MCF 10A (cell line): ENCODE data around the gene SIAE. TPM values are rescaled to one million over a fixed set of nuclear protein-coding genes. Genes with fewer than 3 reads are reported as not detected.

ENCODE experiments used
- BruUV-seq: library from RNA; stranded (reverse); fragments of 400-500 nt; replicated peaks from 2 replicates; lab custom pipeline; 2021; lab: Mats Ljungman, UMichigan
- CTCF ChIA-PET: fragments of 300-600 bp; sonication (Branson Sonifier 250); formaldehyde crosslinking; extraction: SDS; loops from one replicate; lab custom pipeline; 2021; ENCODE audit warnings: antibody characterized with exemption, inconsistent platforms; lab: Yijun Ruan, JAX
- POLR2A ChIA-PET: fragments of 300-600, 350-650 bp; sonication (Branson Sonifier 250); formaldehyde crosslinking; extraction: SDS; loops from one replicate; lab custom pipeline; 2020; ENCODE audit warnings: antibody characterized with exemption, inconsistent platforms; lab: Yijun Ruan, JAX
- DNase-seq: peaks from one replicate; pipeline ENCODE4 v3.0.0-alpha.2; 2018; ENCODE audit not compliant: unreplicated experiment
- H3K27ac Mint-ChIP-seq: one replicate; pipeline ENCODE4 v1.8.0; 2022; ENCODE audit warnings: mild to moderate bottlenecking, low read depth, mixed read lengths; ENCODE audit not compliant: unreplicated experiment
- H3K27me3 Mint-ChIP-seq: one replicate; pipeline ENCODE4 v1.8.0; 2022; ENCODE audit warnings: mixed read lengths; ENCODE audit not compliant: insufficient read depth, unreplicated experiment
- H3K36me3 Mint-ChIP-seq: one replicate; pipeline ENCODE4 v1.8.0; 2022; ENCODE audit warnings: mild to moderate bottlenecking, moderate library complexity, mixed read lengths; ENCODE audit not compliant: insufficient read depth, unreplicated experiment
- H3K4me1 Mint-ChIP-seq: one replicate; pipeline ENCODE4 v1.8.0; 2022; ENCODE audit warnings: mixed read lengths; ENCODE audit not compliant: insufficient read depth, unreplicated experiment
- H3K4me3 Mint-ChIP-seq: one replicate; pipeline ENCODE4 v1.8.0; 2022; ENCODE audit warnings: mild to moderate bottlenecking, moderate library complexity, mixed read lengths; ENCODE audit not compliant: unreplicated experiment
- H3K9me3 Mint-ChIP-seq: one replicate; pipeline ENCODE4 v1.8.0; 2022; ENCODE audit warnings: mixed read lengths; ENCODE audit not compliant: unreplicated experiment
- intact Hi-C: fragments of 100-400 bp; cut with micrococcal nuclease; formaldehyde crosslinking; loops from 2 replicates; pipeline ENCODE4 v1.14.1; 2022
- total RNA-seq: library from RNA; stranded (reverse); gene quantifications from 2 replicates; pipeline ENCODE4 v1.2.3, GENCODE V29; 2022
- TF ChIP-seq, protein P1 (sequence below): fragments of 200-600 bp; IDR thresholded peaks from one replicate; pipeline ENCODE4 v1.8.0; 2022; ENCODE audit warnings: antibody characterized with exemption, mild to moderate bottlenecking; ENCODE audit not compliant: unreplicated experiment

The SIAE gene
- total RNA-seq, 1 experiment from 2014 or later: 21.7 TPM

DNA sequence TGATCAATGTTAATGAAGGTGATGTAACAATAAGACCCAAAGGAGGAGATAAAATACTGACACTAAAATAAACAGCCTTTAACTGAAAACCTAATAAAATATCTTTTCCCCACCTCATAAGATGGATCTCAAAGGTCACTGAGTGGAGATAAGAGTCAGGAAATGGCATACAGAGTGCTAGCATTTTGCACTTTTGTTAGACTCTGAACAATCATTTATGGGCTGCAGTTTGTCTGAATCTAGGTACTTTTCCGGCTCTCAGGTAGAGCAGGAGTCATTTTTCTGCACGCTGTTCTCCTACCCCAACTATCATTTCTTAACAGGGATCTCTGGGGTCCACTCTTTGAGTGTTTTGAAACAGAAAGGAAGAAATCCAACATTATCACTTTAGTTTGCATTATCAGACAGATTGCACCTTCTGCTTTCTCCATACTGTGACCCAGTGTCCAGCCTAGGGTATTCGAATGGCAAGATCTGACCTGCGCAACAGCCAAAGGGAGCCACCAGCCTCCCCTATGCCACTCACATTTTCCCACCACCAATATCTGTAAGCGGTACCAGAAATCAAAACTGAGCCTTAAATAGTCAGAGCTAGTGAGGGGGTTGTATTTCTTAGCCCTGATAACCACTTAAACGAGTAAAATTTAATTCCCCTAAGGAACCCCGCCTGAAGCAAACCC lies 863 bp downstream of the SIAE start:
- no peaks in the 10 kb centered on the region for H3K27me3 Mint-ChIP-seq
- H3K27ac Mint-ChIP-seq: no peak overlapping the region
- TF ChIP-seq, protein P1, sequence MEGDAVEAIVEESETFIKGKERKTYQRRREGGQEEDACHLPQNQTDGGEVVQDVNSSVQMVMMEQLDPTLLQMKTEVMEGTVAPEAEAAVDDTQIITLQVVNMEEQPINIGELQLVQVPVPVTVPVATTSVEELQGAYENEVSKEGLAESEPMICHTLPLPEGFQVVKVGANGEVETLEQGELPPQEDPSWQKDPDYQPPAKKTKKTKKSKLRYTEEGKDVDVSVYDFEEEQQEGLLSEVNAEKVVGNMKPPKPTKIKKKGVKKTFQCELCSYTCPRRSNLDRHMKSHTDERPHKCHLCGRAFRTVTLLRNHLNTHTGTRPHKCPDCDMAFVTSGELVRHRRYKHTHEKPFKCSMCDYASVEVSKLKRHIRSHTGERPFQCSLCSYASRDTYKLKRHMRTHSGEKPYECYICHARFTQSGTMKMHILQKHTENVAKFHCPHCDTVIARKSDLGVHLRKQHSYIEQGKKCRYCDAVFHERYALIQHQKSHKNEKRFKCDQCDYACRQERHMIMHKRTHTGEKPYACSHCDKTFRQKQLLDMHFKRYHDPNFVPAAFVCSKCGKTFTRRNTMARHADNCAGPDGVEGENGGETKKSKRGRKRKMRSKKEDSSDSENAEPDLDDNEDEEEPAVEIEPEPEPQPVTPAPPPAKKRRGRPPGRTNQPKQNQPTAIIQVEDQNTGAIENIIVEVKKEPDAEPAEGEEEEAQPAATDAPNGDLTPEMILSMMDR: no peak
- DNase-seq: peak; percentile 0
- intact Hi-C loops: loop anchor here (1.0 to 5.0 kb wide), 3 partner anchors 75 to 165 kb away; no protein-coding TSS in a partner anchor
- no TSS peak for BruUV-seq
- no peaks in the 10 kb centered on the region for H3K36me3 Mint-ChIP-seq
- H3K4me3 Mint-ChIP-seq: peak overlapping the region; percentile 88
- H3K9me3 Mint-ChIP-seq: no peaks in the 10 kb centered on the region
- peaks cover 12% of the 10 kb centered on the region for H3K4me1 Mint-ChIP-seq
- ChIA-PET POLR2A (interaction anchor here (0.6 to 1.6 kb wide), 10 partner anchors 13 to 161 kb away, joined by 3 to 13 read pairs (median 4); partner anchors contain the start of gene MSANTD2), CTCF (interaction anchor here (0.7 to 6.5 kb wide), 12 partner anchors 9 to 208 kb away, joined by 3 to 112 read pairs (median 6); partner anchors contain the start of gene ESAM)

DNA sequence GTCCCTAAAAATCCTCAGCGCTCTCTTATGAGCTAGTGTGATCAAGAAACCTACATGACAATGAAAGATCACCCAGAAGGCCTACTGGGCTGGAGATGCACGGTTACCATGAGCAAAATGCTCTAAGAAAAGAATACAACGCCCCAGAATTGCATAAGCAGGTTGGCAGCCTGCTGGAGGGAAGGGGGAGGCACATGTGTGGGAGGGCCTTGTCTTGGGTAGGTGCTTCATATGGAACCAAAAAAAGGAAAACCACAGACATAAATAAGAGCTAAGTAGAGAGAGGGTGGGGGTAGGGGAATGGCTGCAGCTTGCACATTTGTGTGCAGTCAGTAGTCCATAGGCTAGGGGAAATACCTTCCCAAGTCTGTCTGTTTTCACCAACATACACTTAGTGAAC lies 2.8 kb downstream of the SIAE start:
- Mint-ChIP-seq H3K27me3 (no peaks in the 10 kb centered on the region), H3K36me3 (no peaks in the 10 kb centered on the region), H3K9me3 (no peaks in the 10 kb centered on the region), H3K4me1 (peaks cover 5% of the 10 kb centered on the region), H3K4me3 (no peak overlapping the region), H3K27ac (peak overlapping the region; percentile 25)
- CTCF ChIA-PET: interaction anchor here (0.6 to 6.5 kb wide), 31 partner anchors 17 to 240 kb away, joined by 3 to 112 read pairs (median 6); partner anchors contain the start of genes ESAM and ROBO4
- POLR2A ChIA-PET: interaction anchor here (0.6 to 2.1 kb wide), 7 partner anchors 27 to 436 kb away, joined by 3 to 10 read pairs (median 4); partner anchors contain the start of gene MSANTD2
- intact Hi-C loops: loop anchor here (5.0 kb wide), 1 partner anchor 77 kb away; no protein-coding TSS in a partner anchor
- DNase-seq: peak; percentile 52
- TF ChIP-seq, protein P1: no peak
- no TSS peak for BruUV-seq

DNA sequence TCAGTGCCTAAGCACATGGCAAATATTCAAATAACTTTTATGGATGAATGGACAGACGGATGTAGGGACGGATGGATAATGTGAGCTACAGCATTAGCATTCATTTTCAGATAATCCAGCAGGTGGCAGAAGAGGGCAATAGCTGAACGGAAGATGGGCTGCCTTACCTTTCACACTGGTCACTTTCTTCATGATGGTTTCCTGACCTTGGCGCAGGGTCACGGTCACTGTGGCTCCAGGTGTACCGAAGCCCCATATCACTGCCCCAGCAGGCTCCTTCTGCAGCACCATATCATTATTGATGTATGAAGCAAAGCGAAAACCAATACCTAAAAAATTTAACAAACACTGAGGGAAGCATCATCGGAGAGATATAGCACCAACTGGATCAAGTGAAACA lies 4.3 kb downstream of the SIAE start:
- Mint-ChIP-seq H3K4me1 (peaks cover 5% of the 10 kb centered on the region), H3K27me3 (no peaks in the 10 kb centered on the region), H3K9me3 (no peaks in the 10 kb centered on the region), H3K36me3 (peaks cover 4% of the 10 kb centered on the region), H3K4me3 (no peak overlapping the region), H3K27ac (no peak overlapping the region)
- TF ChIP-seq, protein P1: peak; percentile 78
- BruUV-seq: no TSS peak
- DNase-seq: peak; percentile 58
- CTCF ChIA-PET: interaction anchor here (0.6 to 6.5 kb wide), 37 partner anchors 9 to 275 kb away, joined by 3 to 112 read pairs (median 6); partner anchors contain the start of genes ESAM, NRGN and VSIG2
- intact Hi-C loops: loop anchor here (1.0 kb wide), 3 partner anchors 94 to 168 kb away; no protein-coding TSS in a partner anchor
- POLR2A ChIA-PET: interaction anchor here (0.6 to 1.6 kb wide), 6 partner anchors 94 to 169 kb away, joined by 3 to 8 read pairs (median 4); no protein-coding TSS in a partner anchor

DNA sequence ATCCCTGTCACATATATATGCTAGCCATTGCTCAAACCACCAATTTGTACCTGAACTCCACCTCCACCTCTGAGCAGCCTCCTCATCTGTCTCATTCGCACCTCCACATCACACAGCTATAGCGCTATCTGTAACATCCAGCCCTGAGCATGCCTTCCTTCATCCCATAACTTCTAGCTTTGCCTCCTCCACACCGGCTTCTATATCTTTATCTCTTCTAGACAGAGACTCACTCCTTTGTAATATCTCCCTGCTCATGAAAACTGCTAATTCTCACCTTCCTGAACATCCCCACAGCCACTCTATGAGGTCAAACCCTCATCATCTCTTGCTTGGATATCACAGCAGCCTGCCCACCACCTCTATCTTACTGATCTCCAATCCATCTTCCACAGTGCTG lies 5.9 kb downstream of the SIAE start:
- intact Hi-C loops: no loop called here
- CTCF ChIA-PET: interaction anchor here (0.5 to 2.0 kb wide), 4 partner anchors 96 to 170 kb away, joined by 3 to 14 read pairs (median 6); no protein-coding TSS in a partner anchor
- TF ChIP-seq, protein P1: no peak

More for the DNA sequence above, 5.9 kb downstream of the SIAE start:
- Mint-ChIP-seq H3K27me3 (no peaks in the 10 kb centered on the region), H3K27ac (no peak overlapping the region), H3K4me3 (no peak overlapping the region), H3K36me3 (peaks cover 12% of the 10 kb centered on the region), H3K4me1 (peaks cover 5% of the 10 kb centered on the region), H3K9me3 (no peaks in the 10 kb centered on the region)
- POLR2A ChIA-PET: interaction anchor here (0.6 kb wide), 1 partner anchor 28 kb away, joined by 3 read pairs; no protein-coding TSS in a partner anchor
- no peak for DNase-seq
- BruUV-seq: no TSS peak
